IPS DF 6.9 (cell line): Measurements from ENCODE around the gene PRDM12.
A peak's percentile ranks its signal among the peaks of the same experiment; 100 is the strongest.

Experiments used
- DNase-seq: peaks from one replicate; pipeline ENCODE4 v3.0.0-alpha.2; 2013; ENCODE audit warnings: low read depth, low spot score
- H3K27ac ChIP-seq: one replicate; pipeline ENCODE4 v1.5.1; 2013; ENCODE audit warnings: low read length, control low read depth
- H3K27me3 ChIP-seq: 2 replicates; pipeline ENCODE4 v1.6.1; 2013; ENCODE audit warnings: mild to moderate bottlenecking, low read length; ENCODE audit not compliant: control insufficient read depth, insufficient read depth
- H3K36me3 ChIP-seq: 2 replicates; pipeline ENCODE4 v1.6.1; 2013; ENCODE audit warnings: low read length; ENCODE audit not compliant: control insufficient read depth, insufficient read depth
- H3K4me1 ChIP-seq: 2 replicates; pipeline ENCODE4 v1.6.1; 2013; ENCODE audit warnings: low read length; ENCODE audit not compliant: control insufficient read depth, insufficient read depth
- H3K4me3 ChIP-seq: 2 replicates; pipeline ENCODE4 v1.5.1; 2013; ENCODE audit warnings: mild to moderate bottlenecking, low read length
- H3K9me3 ChIP-seq: 2 replicates; pipeline ENCODE4 v1.6.1; 2013; ENCODE audit warnings: low read length, inconsistent platforms; ENCODE audit not compliant: control insufficient read depth, insufficient read depth
- WGBS: extraction: QIAGEN DNeasy Blood & Tissue Kit; methylation state at CpG from one replicate; pipeline ENCODE4 v1.1.7; 2013; ENCODE audit warnings: mixed read lengths, missing lambda C conversion rate; ENCODE audit not compliant: insufficient read length, insufficient coverage; 5-methylcytosine and 5-hydroxymethylcytosine counted together

Gene PRDM12

DNA sequence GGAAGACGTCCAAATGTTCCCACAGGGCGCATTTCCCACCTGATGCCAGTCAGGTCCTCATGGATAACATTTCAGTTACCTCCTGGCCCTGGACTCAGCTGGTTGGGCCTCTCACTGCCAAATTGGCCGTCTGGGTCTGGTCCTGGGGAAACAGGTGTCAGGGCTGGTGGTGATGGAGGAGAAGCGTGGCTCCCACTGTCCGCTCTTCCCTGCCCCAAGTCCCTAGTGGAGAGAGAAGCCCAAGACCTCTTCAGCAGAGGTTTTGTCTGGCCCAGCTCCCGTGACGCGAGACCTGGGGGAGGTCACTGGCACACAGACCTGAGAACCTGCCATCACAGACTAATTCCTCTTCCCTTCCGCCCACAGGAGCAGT is 27.8 kb upstream of the PRDM12 start:
- peaks cover 26% of the 10 kb centered on the region for H3K36me3 ChIP-seq
- H3K27me3 ChIP-seq, result no peaks in the 10 kb centered on the region
- no peak overlapping the region for H3K4me3 ChIP-seq
- DNase-seq, result no peak
- no peaks in the 10 kb centered on the region for H3K9me3 ChIP-seq
- WGBS, result no CpG with 5 or more reads among the region's 9 CpGs
- no peak overlapping the region for H3K27ac ChIP-seq
- H3K4me1 ChIP-seq, result peaks cover 3% of the 10 kb centered on the region

DNA sequence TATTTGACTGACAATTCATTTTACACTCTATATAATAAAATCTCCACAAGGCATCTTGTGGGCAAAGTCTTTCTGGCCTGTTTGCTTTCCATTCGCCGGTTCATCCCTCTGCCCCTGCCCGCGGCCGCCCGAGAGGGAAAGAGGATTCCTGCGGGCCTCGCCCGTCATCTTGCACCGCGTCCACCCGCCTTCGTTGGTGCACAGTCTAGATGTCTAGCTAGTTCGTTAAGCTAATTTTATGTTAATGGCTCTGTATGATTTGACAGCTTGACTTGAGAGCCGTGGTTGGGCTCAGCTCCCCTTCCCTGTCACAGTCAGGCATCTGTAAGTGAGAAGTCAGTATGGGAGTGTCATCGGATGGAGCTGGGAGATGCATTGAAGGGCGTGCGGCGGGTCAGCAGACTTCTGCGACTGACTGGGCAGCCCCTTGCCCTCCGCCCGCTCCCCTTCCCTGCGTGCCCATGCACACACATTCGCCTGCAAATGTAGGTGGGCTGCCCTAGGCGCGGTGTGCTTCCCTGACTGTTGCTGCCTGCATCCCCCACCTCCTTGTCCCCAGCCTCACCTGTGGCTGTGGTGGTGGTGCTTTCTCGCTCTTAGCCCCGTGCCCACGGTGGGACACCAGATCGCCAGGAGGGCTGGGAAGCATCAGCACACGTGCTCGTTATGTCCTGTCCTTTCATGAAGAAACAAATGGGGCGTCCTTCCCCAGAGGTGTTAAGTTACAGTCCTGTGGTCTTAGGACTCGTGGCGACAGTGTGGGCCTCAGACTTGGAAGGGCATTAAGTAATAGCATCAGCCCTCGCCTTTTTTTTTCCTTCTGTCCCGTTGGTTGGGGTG is 25.9 kb upstream of the PRDM12 start:
- WGBS, result no CpG with 5 or more reads among the region's 37 CpGs
- peaks cover 3% of the 10 kb centered on the region for H3K4me1 ChIP-seq
- H3K27ac ChIP-seq, result no peak overlapping the region
- no peak for DNase-seq
- H3K27me3 ChIP-seq, result no peaks in the 10 kb centered on the region
- no peaks in the 10 kb centered on the region for H3K9me3 ChIP-seq
- H3K36me3 ChIP-seq, result peaks cover 21% of the 10 kb centered on the region
- no peak overlapping the region for H3K4me3 ChIP-seq

DNA sequence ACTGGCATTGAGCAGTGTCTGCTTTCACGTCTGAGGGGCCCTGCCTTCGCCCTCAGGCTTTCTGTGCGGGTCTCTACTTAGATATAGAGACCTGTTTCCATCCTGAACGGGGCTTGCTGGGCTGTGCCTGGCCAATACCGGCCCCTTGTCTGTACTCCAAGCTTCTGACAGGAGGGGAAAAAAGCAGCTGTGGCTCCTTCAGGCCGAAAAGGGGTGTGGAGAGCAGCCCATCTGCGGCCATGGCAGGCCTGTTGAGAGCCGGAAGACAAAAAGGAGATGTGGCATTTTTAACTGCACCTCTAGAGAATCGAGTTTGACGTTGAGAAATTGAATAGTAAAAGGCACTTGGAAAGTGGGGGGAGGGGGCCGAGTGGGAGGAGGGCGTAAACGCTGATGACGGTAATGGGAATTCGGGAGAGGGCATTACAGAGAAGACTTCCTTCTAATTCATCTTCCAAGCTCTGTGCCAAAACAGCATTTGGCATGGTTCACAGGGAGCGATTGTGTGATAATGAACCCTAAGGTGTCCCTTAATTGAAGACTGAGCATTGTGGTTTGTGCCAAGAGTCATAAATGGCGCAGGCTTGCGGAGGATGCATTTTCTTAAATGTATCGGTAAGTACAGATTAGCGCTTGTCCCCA is 25.1 kb upstream of the PRDM12 start:
- no CpG with 5 or more reads among the region's 20 CpGs for WGBS
- Histone ChIP-seq H3K9me3 (no peaks in the 10 kb centered on the region), H3K4me1 (peaks cover 3% of the 10 kb centered on the region), H3K36me3 (peaks cover 15% of the 10 kb centered on the region), H3K27me3 (no peaks in the 10 kb centered on the region), H3K27ac (no peak overlapping the region), H3K4me3 (no peak overlapping the region)
- DNase-seq, result no peak

DNA sequence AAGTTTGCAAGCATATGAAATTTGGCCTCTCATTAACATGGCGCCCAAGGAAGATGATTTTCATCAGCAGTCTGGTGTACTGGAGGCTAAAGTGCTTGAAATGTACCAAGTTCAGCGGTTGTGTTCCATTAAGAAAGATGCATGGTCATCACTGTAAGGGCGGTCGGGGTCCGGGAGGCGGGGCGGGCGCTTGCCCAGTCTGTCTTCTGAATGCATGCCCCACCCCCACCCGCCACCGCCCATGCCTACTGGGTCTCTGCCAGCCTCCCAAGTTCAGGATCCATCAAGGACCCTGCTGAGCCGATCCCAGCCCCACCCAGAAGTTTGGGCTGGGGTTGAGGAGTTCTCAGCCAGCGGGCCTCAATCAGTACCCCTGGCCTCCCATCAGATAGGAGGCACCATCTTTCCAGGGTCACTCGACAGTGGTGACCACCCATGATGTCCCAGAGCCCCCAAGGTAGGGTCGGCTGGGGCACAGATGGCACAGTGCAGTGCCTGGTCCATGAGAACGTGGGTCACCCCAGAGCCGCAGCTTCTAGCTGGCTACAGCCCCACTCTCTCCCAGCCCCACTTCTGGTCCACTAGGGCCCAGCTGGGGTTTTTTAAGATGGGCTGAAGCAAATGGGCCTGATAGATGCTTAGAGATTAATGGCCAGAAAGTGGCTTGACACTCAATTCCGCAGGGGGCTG is 24.4 kb upstream of the PRDM12 start:
- no peak overlapping the region for H3K27ac ChIP-seq

DNA sequence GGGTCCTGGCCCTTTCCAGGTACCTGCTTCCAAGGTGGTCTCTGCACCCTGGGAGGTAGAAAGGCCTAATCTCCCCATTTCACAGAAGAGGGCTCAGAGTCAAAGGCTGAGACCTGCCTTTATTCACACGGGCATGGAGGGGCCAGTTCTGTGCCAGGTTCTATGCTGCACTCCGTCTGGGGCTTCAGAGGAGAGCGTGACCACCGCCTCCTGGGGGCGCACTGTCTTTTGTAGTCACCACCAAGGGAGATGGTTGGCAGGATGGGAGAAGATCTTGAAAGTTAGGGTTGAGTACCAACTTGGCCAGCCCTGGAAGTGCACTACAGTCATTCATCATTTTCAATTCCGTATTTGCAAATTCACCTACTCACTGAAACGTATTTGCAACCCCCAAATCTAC is 23.7 kb upstream of the PRDM12 start:
- Histone ChIP-seq H3K36me3 (peaks cover 12% of the 10 kb centered on the region), H3K4me3 (no peak overlapping the region), H3K9me3 (no peaks in the 10 kb centered on the region), H3K27ac (no peak overlapping the region), H3K4me1 (peaks cover 3% of the 10 kb centered on the region), H3K27me3 (no peaks in the 10 kb centered on the region)
- WGBS, result no CpG with 5 or more reads among the region's 7 CpGs
- DNase-seq, result no peak

More for the DNA sequence above, 24.4 kb upstream of the PRDM12 start:
- Histone ChIP-seq H3K9me3 (no peaks in the 10 kb centered on the region), H3K4me3 (no peak overlapping the region), H3K27me3 (no peaks in the 10 kb centered on the region), H3K36me3 (peaks cover 13% of the 10 kb centered on the region), H3K4me1 (peaks cover 3% of the 10 kb centered on the region)
- WGBS, result no CpG with 5 or more reads among the region's 17 CpGs
- no peak for DNase-seq

DNA sequence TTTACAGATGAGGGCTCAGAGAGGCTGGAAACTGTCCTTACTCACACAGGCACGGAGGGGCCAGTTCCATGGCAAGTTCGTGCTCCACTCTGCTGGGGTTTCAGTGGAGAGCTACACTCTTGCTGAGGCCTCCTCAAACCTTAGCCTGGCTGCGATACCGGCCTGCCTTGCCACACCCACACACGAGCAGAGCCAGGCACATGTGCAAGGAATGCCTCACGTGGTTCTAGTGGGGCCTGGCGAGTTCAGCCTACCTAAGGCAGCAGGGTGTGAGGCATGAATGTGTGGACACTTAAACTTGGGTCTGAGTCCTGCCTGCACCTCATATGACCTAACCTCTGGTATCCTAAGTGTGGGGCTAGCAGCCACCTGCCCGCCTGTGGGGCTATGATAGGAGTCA is 21.5 kb upstream of the PRDM12 start:
- no CpG with 5 or more reads among the region's 8 CpGs for WGBS
- Histone ChIP-seq H3K27me3 (no peaks in the 10 kb centered on the region), H3K9me3 (no peaks in the 10 kb centered on the region), H3K4me1 (peaks cover 3% of the 10 kb centered on the region), H3K27ac (no peak overlapping the region), H3K36me3 (no peaks in the 10 kb centered on the region), H3K4me3 (no peak overlapping the region)
- no peak for DNase-seq

DNA sequence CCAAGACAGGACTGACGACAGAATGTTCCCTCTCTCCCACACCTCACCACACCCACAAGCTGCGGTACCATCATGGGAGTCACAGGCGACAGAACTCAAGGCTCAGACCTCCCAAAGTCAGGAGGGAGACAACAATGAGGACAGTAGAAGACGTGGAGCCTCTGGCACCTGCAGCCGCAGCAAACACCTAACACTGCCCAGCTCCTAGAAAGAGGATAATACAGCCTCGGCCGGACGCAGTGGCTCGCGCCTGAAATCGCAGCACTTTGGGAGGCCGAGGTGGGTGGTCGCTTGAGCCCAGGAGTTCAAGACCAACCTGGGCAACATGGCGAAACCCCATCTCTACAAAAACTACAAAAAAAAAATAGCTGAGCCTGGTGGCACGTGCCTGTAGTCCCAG is 13.2 kb upstream of the PRDM12 start:
- WGBS, result no CpG with 5 or more reads among the region's 15 CpGs
- H3K27ac ChIP-seq, result no peak overlapping the region
- no peak overlapping the region for H3K4me3 ChIP-seq
- no peaks in the 10 kb centered on the region for H3K36me3 ChIP-seq
- H3K4me1 ChIP-seq, result no peaks in the 10 kb centered on the region
- peaks cover under 1% of the 10 kb centered on the region; the same call in 1 of the 2 replicates for H3K27me3 ChIP-seq
- no peak for DNase-seq
- no peaks in the 10 kb centered on the region for H3K9me3 ChIP-seq

DNA sequence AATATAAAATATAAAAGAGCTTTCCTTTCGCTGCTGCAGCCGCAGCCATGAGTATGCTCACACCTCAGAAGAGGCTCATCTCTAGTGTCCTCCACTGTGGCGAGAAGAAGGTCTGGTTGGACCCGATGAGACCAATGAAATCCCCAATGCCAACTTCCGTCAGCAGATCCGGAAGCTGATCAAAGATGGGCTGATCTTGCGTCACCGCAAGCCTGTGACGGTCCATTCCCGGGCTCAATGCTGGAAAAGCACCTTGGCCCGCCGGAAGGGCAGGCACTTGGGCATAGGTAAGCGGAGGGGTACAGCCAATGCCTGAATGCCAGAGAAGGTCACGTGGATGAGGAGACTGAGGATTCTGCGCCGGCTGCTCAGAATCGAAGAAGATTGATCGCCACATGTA is 12.6 kb upstream of the PRDM12 start:
- Histone ChIP-seq H3K4me1 (no peaks in the 10 kb centered on the region), H3K27me3 (peaks cover 5% of the 10 kb centered on the region; the same call in 1 of the 2 replicates), H3K27ac (no peak overlapping the region), H3K4me3 (no peak overlapping the region), H3K9me3 (no peaks in the 10 kb centered on the region), H3K36me3 (no peaks in the 10 kb centered on the region)
- no peak for DNase-seq
- WGBS, result no CpG with 5 or more reads among the region's 18 CpGs

DNA sequence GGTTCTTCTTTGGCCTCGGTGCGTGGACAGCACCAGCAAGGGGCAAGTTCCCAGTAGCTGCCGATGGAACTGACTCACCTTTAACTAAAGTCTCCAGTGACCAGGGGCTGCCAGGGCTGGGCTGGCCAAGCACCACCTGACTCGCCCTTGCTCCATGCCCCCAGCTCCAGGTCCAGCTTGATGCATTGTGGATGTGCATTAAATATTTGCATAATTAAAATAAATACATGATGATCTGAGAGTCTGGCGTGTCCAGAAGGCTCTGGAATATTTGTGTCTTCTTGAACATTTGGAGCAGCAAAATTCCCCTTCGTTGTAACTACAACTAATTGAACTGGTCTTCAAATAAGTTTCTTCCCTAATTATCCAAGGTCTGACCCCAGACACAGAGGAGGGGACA is 9.5 kb upstream of the PRDM12 start:
- no peak for DNase-seq
- Histone ChIP-seq H3K4me1 (no peaks in the 10 kb centered on the region), H3K27me3 (peaks cover 33% of the 10 kb centered on the region), H3K4me3 (no peak overlapping the region), H3K27ac (no peak overlapping the region), H3K9me3 (no peaks in the 10 kb centered on the region), H3K36me3 (no peaks in the 10 kb centered on the region)
- no CpG with 5 or more reads among the region's 6 CpGs for WGBS

DNA sequence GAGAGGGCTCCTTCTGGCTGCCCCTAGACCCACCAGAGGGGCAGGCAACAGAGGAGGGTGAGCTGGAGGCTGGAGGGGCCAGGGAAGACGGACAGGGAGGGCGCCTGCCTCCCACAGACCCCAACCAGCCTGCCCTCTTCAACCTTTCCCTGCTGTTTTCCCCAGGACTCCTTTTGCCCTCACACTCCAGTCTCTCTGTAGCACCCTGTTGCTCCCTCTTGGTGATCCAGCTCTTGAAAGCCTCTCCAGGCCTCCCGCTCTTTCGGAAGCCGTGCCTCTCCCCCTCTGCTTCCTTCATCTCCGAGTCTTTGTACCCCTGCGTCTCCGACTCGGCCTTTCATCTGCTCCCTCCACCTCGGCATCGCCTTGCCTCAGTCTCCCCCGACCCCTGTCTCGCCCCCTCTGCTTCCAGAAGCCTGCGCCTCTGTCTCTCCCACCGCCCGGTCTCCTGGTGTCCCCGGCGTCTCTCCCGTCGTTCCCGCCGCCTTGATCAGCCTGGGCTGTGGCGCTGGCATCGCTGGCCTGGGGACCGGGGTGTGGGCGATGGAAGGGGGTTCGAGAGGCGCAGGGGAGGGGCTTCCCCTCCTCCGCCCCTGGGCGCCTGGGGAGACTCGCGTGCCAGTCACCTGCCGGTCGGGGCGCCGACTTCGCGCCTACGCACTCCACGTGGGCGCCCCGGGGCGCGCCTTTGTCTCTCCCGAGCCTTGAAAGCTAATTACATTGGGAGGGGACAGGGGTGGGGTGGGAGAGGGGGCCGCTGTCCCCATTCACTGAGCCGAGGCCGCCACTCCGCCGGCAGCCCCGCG is 5.3 kb upstream of the PRDM12 start:
- peaks cover 73% of the 10 kb centered on the region for H3K27me3 ChIP-seq
- no CpG with 5 or more reads among the region's 52 CpGs for WGBS
- H3K4me1 ChIP-seq, result peaks cover 2% of the 10 kb centered on the region; the same call in 1 of the 2 replicates
- no peak for DNase-seq
- peak overlapping the region; percentile 26; the same call in 1 of the 2 replicates for H3K4me3 ChIP-seq
- H3K36me3 ChIP-seq, result no peaks in the 10 kb centered on the region
- no peak overlapping the region for H3K27ac ChIP-seq
- no peaks in the 10 kb centered on the region for H3K9me3 ChIP-seq
